ENCODE results near the gene KIDINS220. TPM values are rescaled to one million over a fixed set of nuclear protein-coding genes. Genes with fewer than 3 reads are reported as not detected.
"Not testable (repeated sequence)": the region's sequence is repeated elsewhere in the genome, so short reads cannot be mapped to it uniquely, and the experiment has no call there.

KIDINS220 gene
- total RNA-seq, 2 experiments from 2014 or later = 23.1 to 23.5 TPM

GRCh38 chr2:8756716-8757115, 80.7 kb downstream of the KIDINS220 start:
- Mint-ChIP-seq H3K36me3 (peaks cover 32% of the 10 kb centered on the region), H3K27me3 (no peaks in the 10 kb centered on the region), H3K27ac (no peak overlapping the region), H3K4me3 (no peak overlapping the region), H3K4me1 (ENCODE audit: low read depth) (no peaks in the 10 kb centered on the region), H3K9me3 (peaks cover 15% of the 10 kb centered on the region)
- ChIA-PET CTCF (no interaction called here), POLR2A (no interaction called here)
- intact Hi-C loops (cut with micrococcal nuclease) = no loop called here
- no peak for DNase-seq

- no peak overlapping the region for H3K27ac Mint-ChIP-seq
- POLR2A ChIA-PET = no interaction called here
- CTCF ChIA-PET = no interaction called here
- no peaks in the 10 kb centered on the region for H3K27me3 Mint-ChIP-seq
- peaks cover 32% of the 10 kb centered on the region for H3K36me3 Mint-ChIP-seq
- no peak for DNase-seq
- H3K9me3 Mint-ChIP-seq = peaks cover 15% of the 10 kb centered on the region
- intact Hi-C loops (cut with micrococcal nuclease) = no loop called here
- H3K4me1 Mint-ChIP-seq (ENCODE audit: low read depth) = no peaks in the 10 kb centered on the region
- no peak overlapping the region for H3K4me3 Mint-ChIP-seq
Measured at GRCh38 chr2:8756230-8756629, 81.2 kb downstream of the KIDINS220 start.

GRCh38 chr2:8754106-8754776, 83.2 kb downstream of the KIDINS220 start:
- no peak overlapping the region for H3K27ac Mint-ChIP-seq
- CTCF ChIA-PET = no interaction called here
- no peaks in the 10 kb centered on the region for H3K27me3 Mint-ChIP-seq
- H3K4me1 Mint-ChIP-seq (ENCODE audit: low read depth) = no peaks in the 10 kb centered on the region
- peaks cover 15% of the 10 kb centered on the region for H3K9me3 Mint-ChIP-seq
- no peak for DNase-seq
- no peak overlapping the region for H3K4me3 Mint-ChIP-seq
- POLR2A ChIA-PET = no interaction called here
- H3K36me3 Mint-ChIP-seq = peaks cover 30% of the 10 kb centered on the region
- intact Hi-C loops (cut with micrococcal nuclease) = no loop called here

GRCh38 chr2:8753609-8754008, 83.8 kb downstream of the KIDINS220 start:
- no peak for DNase-seq
- CTCF ChIA-PET = no interaction called here
- Mint-ChIP-seq H3K9me3 (peaks cover 15% of the 10 kb centered on the region), H3K27ac (no peak overlapping the region), H3K4me1 (ENCODE audit: low read depth) (no peaks in the 10 kb centered on the region), H3K4me3 (no peak overlapping the region), H3K27me3 (no peaks in the 10 kb centered on the region), H3K36me3 (peaks cover 23% of the 10 kb centered on the region)
- POLR2A ChIA-PET = no interaction called here
- intact Hi-C loops (cut with micrococcal nuclease) = no loop called here

GRCh38 chr2:8752385-8752784, 85.0 kb downstream of the KIDINS220 start:
- H3K4me3 Mint-ChIP-seq = no peak overlapping the region
- no peak overlapping the region for H3K27ac Mint-ChIP-seq
- H3K4me1 Mint-ChIP-seq (ENCODE audit: low read depth) = no peaks in the 10 kb centered on the region
- ChIA-PET CTCF (no interaction called here), POLR2A (no interaction called here)
- peaks cover 7% of the 10 kb centered on the region for H3K9me3 Mint-ChIP-seq
- intact Hi-C loops (cut with micrococcal nuclease) = no loop called here
- peaks cover 14% of the 10 kb centered on the region for H3K36me3 Mint-ChIP-seq
- no peaks in the 10 kb centered on the region for H3K27me3 Mint-ChIP-seq
- DNase-seq = no peak

- Mint-ChIP-seq H3K27ac (no peak overlapping the region), H3K27me3 (no peaks in the 10 kb centered on the region), H3K36me3 (peaks cover 5% of the 10 kb centered on the region), H3K4me1 (ENCODE audit: low read depth) (no peaks in the 10 kb centered on the region), H3K4me3 (no peak overlapping the region), H3K9me3 (no peaks in the 10 kb centered on the region)
- no peak for DNase-seq
- CTCF ChIA-PET = no interaction called here
- POLR2A ChIA-PET = no interaction called here
- intact Hi-C loops (cut with micrococcal nuclease) = no loop called here
Measured at GRCh38 chr2:8750221-8750620, 87.2 kb downstream of the KIDINS220 start.

GRCh38 chr2:8743261-8743660, 94.2 kb downstream of the KIDINS220 start:
- POLR2A ChIA-PET = no interaction called here
- no peak for DNase-seq
- no peaks in the 10 kb centered on the region for H3K9me3 Mint-ChIP-seq
- H3K27ac Mint-ChIP-seq = no peak overlapping the region
- no peak overlapping the region for H3K4me3 Mint-ChIP-seq
- CTCF ChIA-PET = no interaction called here
- intact Hi-C loops (cut with micrococcal nuclease) = no loop called here
- H3K4me1 Mint-ChIP-seq (ENCODE audit: low read depth) = no peaks in the 10 kb centered on the region
- H3K27me3 Mint-ChIP-seq = no peaks in the 10 kb centered on the region
- H3K36me3 Mint-ChIP-seq = peaks cover 4% of the 10 kb centered on the region

- Mint-ChIP-seq H3K9me3 (no peaks in the 10 kb centered on the region), H3K4me1 (ENCODE audit: low read depth) (no peaks in the 10 kb centered on the region), H3K27ac (no peak overlapping the region), H3K36me3 (peaks cover 2% of the 10 kb centered on the region), H3K4me3 (no peak overlapping the region), H3K27me3 (no peaks in the 10 kb centered on the region)
- intact Hi-C loops (cut with micrococcal nuclease) = no loop called here
- ChIA-PET POLR2A (no interaction called here), CTCF (no interaction called here)
- no peak for DNase-seq
Measured at GRCh38 chr2:8740136-8740535, 97.3 kb downstream of the KIDINS220 start.

GRCh38 chr2:8737571-8738175, 99.7 kb downstream of the KIDINS220 start:
- peaks cover 13% of the 10 kb centered on the region for H3K36me3 Mint-ChIP-seq
- no peak overlapping the region for H3K27ac Mint-ChIP-seq
- H3K4me1 Mint-ChIP-seq (ENCODE audit: low read depth) = no peaks in the 10 kb centered on the region
- ChIA-PET POLR2A (no interaction called here), CTCF (no interaction called here)
- intact Hi-C loops (cut with micrococcal nuclease) = no loop called here
- H3K27me3 Mint-ChIP-seq = no peaks in the 10 kb centered on the region
- no peak overlapping the region for H3K4me3 Mint-ChIP-seq
- no peak for DNase-seq
- H3K9me3 Mint-ChIP-seq = no peaks in the 10 kb centered on the region

- CTCF ChIA-PET = no interaction called here
Measured at GRCh38 chr2:8732601-8733000, 104.8 kb downstream of the KIDINS220 start.

GRCh38 chr2:8729939-8730338, 107.5 kb downstream of the KIDINS220 start:
- Mint-ChIP-seq H3K9me3 (no peaks in the 10 kb centered on the region), H3K36me3 (peaks cover 45% of the 10 kb centered on the region), H3K4me3 (no peak overlapping the region), H3K27me3 (no peaks in the 10 kb centered on the region), H3K4me1 (ENCODE audit: low read depth) (peaks cover 2% of the 10 kb centered on the region), H3K27ac (no peak overlapping the region)
- intact Hi-C loops (cut with micrococcal nuclease) = no loop called here
- ChIA-PET CTCF (no interaction called here), POLR2A (no interaction called here)
- DNase-seq = no peak

More at GRCh38 chr2:8732601-8733000, 104.8 kb downstream of the KIDINS220 start:
- DNase-seq = no peak
- POLR2A ChIA-PET = no interaction called here
- intact Hi-C loops (cut with micrococcal nuclease) = no loop called here
- no peaks in the 10 kb centered on the region for H3K27me3 Mint-ChIP-seq
- peaks cover 45% of the 10 kb centered on the region for H3K36me3 Mint-ChIP-seq
- H3K4me1 Mint-ChIP-seq (ENCODE audit: low read depth) = peaks cover 2% of the 10 kb centered on the region
- no peak overlapping the region for H3K27ac Mint-ChIP-seq
- H3K4me3 Mint-ChIP-seq = no peak overlapping the region
- no peaks in the 10 kb centered on the region for H3K9me3 Mint-ChIP-seq

GRCh38 chr2:8729101-8729500, 108.3 kb downstream of the KIDINS220 start:
- H3K27ac Mint-ChIP-seq; DNase-seq; H3K4me1 Mint-ChIP-seq (ENCODE audit: low read depth); intact Hi-C loops (cut with micrococcal nuclease); POLR2A ChIA-PET; CTCF ChIA-PET; H3K9me3 Mint-ChIP-seq; H3K4me3 Mint-ChIP-seq; H3K27me3 Mint-ChIP-seq: not testable (repeated sequence)
- peaks cover 44% of the 10 kb centered on the region for H3K36me3 Mint-ChIP-seq

GRCh38 chr2:8728305-8729015, 109.0 kb downstream of the KIDINS220 start:
- ChIA-PET POLR2A (no interaction called here), CTCF (no interaction called here)
- DNase-seq = no peak
- peaks cover 2% of the 10 kb centered on the region for H3K4me1 Mint-ChIP-seq (ENCODE audit: low read depth)
- H3K4me3 Mint-ChIP-seq = no peak overlapping the region
- H3K36me3 Mint-ChIP-seq = peaks cover 39% of the 10 kb centered on the region
- H3K27ac Mint-ChIP-seq = peak overlapping the region; percentile 26
- intact Hi-C loops (cut with micrococcal nuclease) = no loop called here
- H3K9me3 Mint-ChIP-seq = no peaks in the 10 kb centered on the region
- H3K27me3 Mint-ChIP-seq = no peaks in the 10 kb centered on the region
